GM21723 (cell line): ENCODE data around the gene UROC1.

Source experiments
- ATAC-seq: cut with Tn5 transposase; IDR thresholded peaks from one replicate; pipeline ENCODE4 v1.9.1; 2021; ENCODE audit warnings: mild to moderate bottlenecking, moderate library complexity; ENCODE audit not compliant: unreplicated experiment

Gene UROC1

GRCh38 chr3:126531051-126531330 is 13.4 kb upstream of the UROC1 start:
- ATAC-seq, result no peak

GRCh38 chr3:126530171-126531050 is 12.8 kb upstream of the UROC1 start:
- ATAC-seq, result no peak

- no peak for ATAC-seq
These were observed 12.1 kb upstream of the UROC1 start for GRCh38 chr3:126529585-126530170.

GRCh38 chr3:126528800-126529541 is 11.4 kb upstream of the UROC1 start:
- ATAC-seq, result no peak

DNA sequence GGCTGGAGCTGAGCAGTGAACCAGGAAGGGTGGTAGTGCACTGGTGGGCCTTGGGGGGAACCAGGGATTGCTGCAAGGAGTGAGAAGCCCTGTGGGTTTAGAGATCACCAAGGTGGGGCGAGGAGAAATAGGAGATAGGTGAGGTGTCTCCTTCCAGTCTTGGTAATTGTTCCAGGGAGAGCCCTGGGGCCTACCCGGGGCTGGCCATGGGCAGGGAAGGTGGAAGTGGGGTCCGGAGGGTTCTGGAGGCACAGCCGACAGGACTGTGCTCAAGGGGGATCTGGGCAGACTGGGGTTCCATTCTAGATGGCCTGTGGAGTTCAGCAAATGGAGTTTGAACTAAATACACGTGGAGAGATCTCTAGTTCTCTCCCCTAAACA is 10.8 kb upstream of the UROC1 start:
- no peak for ATAC-seq

DNA sequence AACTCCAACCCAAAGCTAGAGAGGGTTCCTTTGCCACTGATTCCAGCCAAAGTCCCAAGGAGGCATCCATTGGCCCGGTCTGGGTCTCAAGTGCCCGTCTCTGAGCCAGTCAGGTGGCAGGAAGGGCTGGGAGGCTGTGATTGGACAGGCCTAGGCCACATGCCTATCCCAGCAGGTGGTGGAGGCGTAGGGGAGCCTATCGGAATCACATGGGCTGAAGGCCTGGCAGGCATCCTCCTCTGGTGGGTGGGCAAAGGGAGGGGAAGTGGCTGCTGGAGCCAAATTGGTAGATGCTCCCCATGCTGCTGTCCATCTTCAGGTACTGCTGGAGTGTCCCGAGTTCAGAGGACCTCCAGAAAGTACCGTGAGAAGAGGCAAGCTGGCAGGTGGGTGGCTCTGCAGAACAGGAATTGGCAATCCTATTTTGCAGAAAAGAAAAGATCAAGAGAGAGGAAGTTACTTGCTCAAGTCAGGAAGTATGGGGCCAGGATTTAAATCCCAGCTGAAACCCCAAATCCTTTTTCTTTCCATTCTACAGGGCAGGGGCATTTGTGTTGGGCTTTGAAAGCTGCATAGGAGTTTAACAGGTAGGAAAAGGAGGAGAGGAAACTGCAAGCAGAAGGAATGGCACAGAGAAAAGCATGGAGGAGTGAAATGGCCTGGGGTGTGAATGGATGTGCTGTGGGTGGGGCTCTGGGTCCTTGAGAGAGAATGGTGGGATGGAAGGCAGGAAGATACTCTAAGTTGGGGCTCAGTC is 10.1 kb upstream of the UROC1 start:
- no peak for ATAC-seq

DNA sequence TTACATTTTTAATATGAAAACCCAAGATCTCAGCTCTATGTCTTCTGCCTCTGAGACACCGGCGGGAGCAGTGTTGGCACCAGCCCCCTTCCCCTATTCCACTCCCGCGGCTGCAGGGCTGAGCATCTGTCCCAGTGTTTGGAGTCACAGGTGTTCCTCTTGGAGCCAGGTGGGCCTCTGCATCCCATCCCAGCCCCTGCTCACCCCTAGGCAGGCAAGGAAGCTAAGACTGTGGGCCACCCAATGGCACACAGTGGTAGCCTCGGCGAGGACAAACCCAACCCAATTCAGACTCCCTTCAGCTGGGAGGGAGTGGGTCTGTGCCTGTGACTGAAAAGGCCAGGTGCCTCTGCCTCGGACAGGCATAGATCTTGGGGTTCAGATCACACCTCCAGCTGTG is 9.4 kb upstream of the UROC1 start:
- no peak for ATAC-seq

- ATAC-seq, result no peak
These were observed 9.1 kb upstream of the UROC1 start for GRCh38 chr3:126526668-126527005.

DNA sequence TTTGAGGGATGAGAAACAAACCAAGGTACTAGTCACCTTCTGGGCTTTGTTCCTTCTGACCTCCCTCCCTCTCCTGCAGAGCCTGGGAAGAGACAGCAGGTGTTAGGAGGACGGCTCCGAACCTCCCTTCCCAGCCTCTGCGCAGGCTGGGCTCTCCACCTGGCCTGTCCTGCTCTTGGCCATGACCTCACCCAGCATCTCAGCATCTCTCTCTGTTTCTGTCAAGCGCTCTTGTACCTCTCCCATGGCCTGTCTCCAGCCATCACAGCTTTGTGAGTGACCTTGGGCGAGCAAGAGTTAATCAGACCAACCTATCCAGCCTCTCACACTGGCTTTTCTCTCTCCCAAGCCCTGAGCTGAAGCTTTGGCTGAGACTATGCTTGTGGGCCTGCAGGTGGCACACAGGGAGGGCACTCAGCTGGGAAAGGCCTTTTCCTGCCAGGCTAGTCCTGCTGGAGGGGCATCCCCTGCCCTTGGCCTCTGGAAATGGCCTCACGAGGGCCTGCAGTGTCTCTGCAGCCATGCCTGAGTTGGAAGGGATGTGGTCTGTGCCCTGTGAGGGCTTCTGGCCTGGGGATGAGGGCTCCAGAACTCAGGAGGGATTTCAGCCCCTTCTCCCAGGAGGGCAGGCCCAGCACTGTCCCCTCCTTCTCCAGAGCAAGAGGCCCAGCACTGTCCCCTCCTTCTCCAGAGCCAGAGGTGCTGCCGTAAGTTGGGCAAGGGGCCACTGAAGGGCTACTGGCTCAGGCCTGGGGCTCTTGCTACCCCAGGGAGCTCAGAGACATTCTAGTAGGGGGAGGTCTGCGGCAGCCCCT is 8.5 kb upstream of the UROC1 start:
- no peak for ATAC-seq

DNA sequence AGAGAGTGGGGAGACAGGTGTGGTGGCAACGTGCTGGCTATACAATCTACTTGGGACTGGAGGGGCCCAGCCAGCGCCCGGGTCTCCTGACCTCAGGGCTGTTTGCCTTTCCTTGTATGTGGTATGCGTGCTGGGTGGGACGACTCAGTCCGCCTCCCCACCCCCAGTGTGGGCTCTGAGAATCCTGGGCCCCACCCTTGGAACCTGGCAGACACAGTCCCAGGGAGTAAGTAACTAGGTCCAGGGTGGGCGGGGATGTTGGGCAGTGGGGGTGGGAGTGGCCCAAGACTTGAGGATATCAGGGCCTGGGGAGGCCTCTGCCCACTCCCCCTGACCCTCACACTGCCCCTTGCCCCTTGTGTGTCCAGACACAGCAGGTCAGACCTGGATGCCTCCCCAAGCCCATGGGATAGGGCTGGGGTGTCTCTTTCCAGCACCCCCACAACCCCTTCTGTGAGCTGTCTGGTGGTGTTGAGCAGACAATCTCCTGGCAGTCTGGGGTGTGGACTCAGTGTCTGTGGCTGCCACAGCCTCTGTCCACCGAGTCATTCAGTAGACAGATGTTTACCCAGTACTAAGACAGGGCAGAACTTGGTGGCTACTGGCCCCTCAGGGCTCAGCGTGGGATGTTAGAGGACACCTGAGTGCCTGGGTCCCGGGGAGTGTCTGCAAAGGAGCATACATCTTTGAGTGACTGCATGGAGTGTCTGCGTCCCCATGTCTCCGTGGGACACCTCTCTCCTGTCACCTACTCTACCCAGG is 7.7 kb upstream of the UROC1 start:
- ATAC-seq, result no peak

DNA sequence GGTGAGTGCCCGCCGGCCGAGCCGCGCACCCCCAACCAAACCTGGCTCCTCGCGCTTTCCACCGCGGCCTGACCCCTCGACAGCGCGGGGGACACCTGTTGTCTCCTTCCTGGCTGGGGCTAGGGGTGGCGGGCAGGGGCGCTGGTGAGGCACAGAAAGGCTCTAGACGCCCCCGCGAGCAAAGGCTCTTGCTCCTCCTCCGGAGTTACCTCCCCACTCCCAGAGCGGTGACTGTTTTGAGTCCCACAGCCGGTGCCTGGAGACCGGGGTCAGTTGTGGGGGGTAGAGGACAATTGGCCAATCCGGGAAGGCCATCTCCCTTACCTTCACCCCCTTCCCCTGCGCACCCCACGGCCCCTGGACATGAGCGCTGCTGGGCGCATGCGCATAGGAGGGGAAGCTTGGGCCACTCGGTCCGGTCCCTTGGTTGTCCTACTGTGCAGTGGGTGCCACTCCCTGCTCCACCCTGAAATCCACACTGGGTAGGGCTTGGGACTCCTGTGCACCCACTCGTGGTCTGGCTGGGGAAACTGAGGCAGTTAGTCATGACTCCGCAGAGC is 6.9 kb upstream of the UROC1 start:
- no peak for ATAC-seq

- no peak for ATAC-seq
These were observed 6.3 kb upstream of the UROC1 start, which contains the start of gene CHST13 for GRCh38 chr3:126523745-126524428. Gene CHST13 (plus strand): TSS chr3:126524155. CDS start chr3:126524333, 178 bp downstream.

- no peak for ATAC-seq
These were observed 4.8 kb upstream of the UROC1 start for GRCh38 chr3:126522363-126522788.

- ATAC-seq, result no peak
These were observed 3.7 kb upstream of the UROC1 start for GRCh38 chr3:126521122-126521891.

DNA sequence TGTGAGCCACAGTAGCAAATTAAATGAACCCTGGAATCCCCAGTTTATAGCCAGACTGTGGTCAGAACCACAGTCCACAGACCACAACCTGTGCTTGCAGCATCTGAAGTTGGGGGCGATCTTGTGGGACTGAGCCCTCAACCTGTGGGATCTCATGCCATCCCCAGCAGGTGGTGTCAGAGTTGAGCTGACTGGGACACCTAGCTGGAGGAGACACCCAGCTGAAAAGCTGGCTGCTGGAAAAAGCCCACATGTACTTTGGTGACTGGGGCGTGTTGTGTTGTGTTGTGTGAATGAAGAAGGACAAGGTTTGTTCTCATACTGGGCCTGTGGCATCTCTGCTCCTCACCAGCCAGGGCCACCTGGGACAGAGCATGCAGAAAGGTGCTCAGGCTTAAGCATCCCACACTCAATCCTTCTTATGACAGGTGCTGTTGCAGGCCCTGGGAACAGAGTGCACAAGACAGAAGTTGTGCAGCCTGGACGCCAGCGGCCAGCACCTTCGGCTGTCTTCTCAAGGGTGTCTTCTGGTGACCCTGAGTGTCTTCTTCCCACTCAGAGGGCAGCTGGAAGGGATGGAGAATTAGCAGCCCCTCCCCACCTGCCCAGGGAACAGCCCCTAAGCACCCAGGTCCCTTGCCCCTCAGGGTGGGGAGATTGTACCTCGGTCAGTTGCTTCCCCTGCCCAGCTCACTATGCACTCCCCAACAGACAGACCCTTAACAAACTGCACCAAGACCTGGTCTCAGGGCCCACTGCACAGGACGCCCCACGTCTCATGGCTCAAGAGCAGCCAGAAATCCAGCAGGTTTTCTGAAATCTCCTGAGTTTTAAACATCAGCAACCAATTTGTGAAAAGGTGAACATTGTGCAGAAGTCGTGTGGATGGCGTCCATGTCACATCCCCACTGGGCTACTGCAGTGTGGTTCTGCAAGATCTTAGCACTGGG is 2.2 kb upstream of the UROC1 start:
- ATAC-seq, result no peak

DNA sequence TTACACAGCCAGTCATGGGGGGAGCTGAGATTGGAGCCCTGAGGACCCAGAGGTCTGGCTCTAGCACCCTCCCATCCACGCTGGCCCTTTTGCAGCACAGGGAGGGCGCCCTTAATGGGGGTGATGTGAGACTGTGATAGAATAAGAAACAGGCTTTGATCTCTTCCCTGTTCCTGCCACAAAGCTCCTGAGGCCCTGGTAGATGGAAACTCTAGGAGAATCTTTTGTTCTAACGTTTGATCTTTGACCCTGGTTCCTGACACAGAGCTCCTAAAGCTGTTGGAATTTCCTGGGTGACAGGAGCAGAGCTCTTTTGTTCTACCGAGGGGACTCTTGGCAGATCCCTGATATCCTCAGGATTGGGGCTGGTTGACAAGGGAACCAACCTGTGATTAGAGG is 1.2 kb upstream of the UROC1 start:
- ATAC-seq, result no peak
